GM12801 (cell line): ENCODE results near the gene PARVG.

Experiments
- CTCF ChIP-seq: IDR thresholded peaks from one replicate; pipeline ENCODE4 v1.5.1; 2011; ENCODE audit warnings: control low read depth; ENCODE audit not compliant: insufficient read length; ENCODE audit errors: extremely low read depth

The PARVG gene

GRCh38 chr22:44145544-44145943 lies 35.2 kb upstream of the PARVG start:
- TF ChIP-seq CTCF, result no peak

GRCh38 chr22:44146088-44146861 lies 34.5 kb upstream of the PARVG start:
- no peak for TF ChIP-seq CTCF

GRCh38 chr22:44147008-44147645 lies 33.6 kb upstream of the PARVG start:
- TF ChIP-seq CTCF, result no peak

GRCh38 chr22:44147821-44148574 lies 32.7 kb upstream of the PARVG start:
- TF ChIP-seq CTCF, result no peak

GRCh38 chr22:44151676-44152075 lies 29.0 kb upstream of the PARVG start:
- no peak for TF ChIP-seq CTCF

GRCh38 chr22:44153710-44154109 lies 27.0 kb upstream of the PARVG start:
- TF ChIP-seq CTCF, result no peak

- TF ChIP-seq CTCF, result no peak
Observed at GRCh38 chr22:44154436-44154942, 26.2 kb upstream of the PARVG start.
